Mesodermal cell (in vitro differentiated cells): ENCODE data around the gene ADPRHL1.
"Not testable (repeated sequence)": the region's sequence is repeated elsewhere in the genome, so short reads cannot be mapped to it uniquely, and the experiment has no call there.

Source experiments
- H3K27ac ChIP-seq: 2 replicates; pipeline ENCODE4 v1.7.0; 2013; ENCODE audit warnings: mild to moderate bottlenecking, low read depth, low read length, moderate library complexity; ENCODE audit not compliant: severe bottlenecking
- H3K36me3 ChIP-seq: 2 replicates; pipeline ENCODE4 v1.7.1; 2013; ENCODE audit warnings: mild to moderate bottlenecking, low read length, moderate library complexity; ENCODE audit not compliant: control insufficient read depth, insufficient read depth
- H3K4me1 ChIP-seq: one replicate; pipeline ENCODE4 v1.7.1; 2013; ENCODE audit warnings: mild to moderate bottlenecking, low read length; ENCODE audit not compliant: insufficient read depth, control insufficient read depth, poor library complexity, severe bottlenecking
- H3K4me3 ChIP-seq: 2 replicates; pipeline ENCODE4 v1.7.0; 2013; ENCODE audit warnings: low read length, control low read depth, mild to moderate bottlenecking; ENCODE audit not compliant: insufficient read depth, poor library complexity, severe bottlenecking; ENCODE audit errors: extremely low read depth
- H3K9me3 ChIP-seq: 2 replicates; pipeline ENCODE4 v1.7.1; 2013; ENCODE audit warnings: mild to moderate bottlenecking, low read length, moderate library complexity; ENCODE audit not compliant: control insufficient read depth
- WGBS, 2 experiments: methylation state at CpG; one replicate each; pipeline ENCODE4 v1.1.5; 2013; ENCODE audit warnings: missing lambda C conversion rate in 2 of 2; ENCODE audit not compliant: insufficient coverage in 2 of 2; 5-methylcytosine and 5-hydroxymethylcytosine counted together

Gene ADPRHL1

GRCh38 chr13:113476811-113477210 lies 23.5 kb upstream of the ADPRHL1 start:
- 89 to 91% methylated on average over 5 to 6 of the region's 7 CpGs for WGBS, 2 experiments
- Histone ChIP-seq H3K27ac (no peak overlapping the region), H3K36me3 (peaks cover 65% of the 10 kb centered on the region), H3K4me3 (no peak overlapping the region), H3K9me3 (no peaks in the 10 kb centered on the region), H3K4me1 (no peaks in the 10 kb centered on the region)

GRCh38 chr13:113475911-113476310 lies 22.6 kb upstream of the ADPRHL1 start:
- Histone ChIP-seq H3K9me3 (no peaks in the 10 kb centered on the region), H3K27ac (no peak overlapping the region), H3K4me1 (no peaks in the 10 kb centered on the region), H3K4me3 (no peak overlapping the region), H3K36me3 (peaks cover 73% of the 10 kb centered on the region)
- WGBS, 2 experiments: 96 to 99% methylated on average over 8 to 9 of the region's 12 CpGs

- Histone ChIP-seq H3K9me3 (no peaks in the 10 kb centered on the region), H3K4me1 (no peaks in the 10 kb centered on the region), H3K36me3 (peaks cover 77% of the 10 kb centered on the region), H3K27ac (no peak overlapping the region), H3K4me3 (no peak overlapping the region)
- 94 to 96% methylated on average over 9 of the region's 11 CpGs for WGBS, 2 experiments
Measured at GRCh38 chr13:113475280-113475679, 22.0 kb upstream of the ADPRHL1 start.

- peaks cover 73% of the 10 kb centered on the region for H3K36me3 ChIP-seq
- no peak overlapping the region for H3K27ac ChIP-seq
- no peaks in the 10 kb centered on the region for H3K4me1 ChIP-seq
- 88 to 100% methylated on average over 1 to 5 of the region's 10 CpGs for WGBS, 2 experiments
- no peak overlapping the region for H3K4me3 ChIP-seq
- H3K9me3 ChIP-seq: no peaks in the 10 kb centered on the region
Measured at GRCh38 chr13:113474179-113474578, 20.9 kb upstream of the ADPRHL1 start.

GRCh38 chr13:113472355-113473025 lies 19.2 kb upstream of the ADPRHL1 start:
- Histone ChIP-seq H3K4me1 (no peaks in the 10 kb centered on the region), H3K27ac (no peak overlapping the region), H3K9me3 (no peaks in the 10 kb centered on the region), H3K4me3 (no peak overlapping the region), H3K36me3 (peaks cover 75% of the 10 kb centered on the region)
- 93 to 94% methylated on average over 19 to 21 of the region's 28 CpGs for WGBS, 2 experiments

- H3K4me3 ChIP-seq: no peak overlapping the region
- WGBS, 2 experiments: 74 to 88% methylated on average over 3 to 5 of the region's 11 CpGs
- no peaks in the 10 kb centered on the region for H3K9me3 ChIP-seq
- no peak overlapping the region for H3K27ac ChIP-seq
- H3K4me1 ChIP-seq: no peaks in the 10 kb centered on the region
- peaks cover 76% of the 10 kb centered on the region for H3K36me3 ChIP-seq
Measured at GRCh38 chr13:113471844-113472243, 18.6 kb upstream of the ADPRHL1 start.

- not testable (repeated sequence) for H3K9me3 ChIP-seq, H3K4me3 ChIP-seq, H3K4me1 ChIP-seq, H3K27ac ChIP-seq
- H3K36me3 ChIP-seq: peaks cover 75% of the 10 kb centered on the region
- WGBS, 2 experiments: 89% methylated on average over 3 of the region's 4 CpGs; no CpG with 5 or more reads in 1 of the 2 experiments
Measured at GRCh38 chr13:113470635-113471163, 17.4 kb upstream of the ADPRHL1 start.

GRCh38 chr13:113470073-113470472 lies 16.8 kb upstream of the ADPRHL1 start:
- H3K4me1 ChIP-seq: no peaks in the 10 kb centered on the region
- WGBS, 2 experiments: 95 to 97% methylated on average over 7 to 9 of the region's 10 CpGs
- H3K4me3 ChIP-seq: no peak overlapping the region
- H3K36me3 ChIP-seq: peaks cover 71% of the 10 kb centered on the region
- no peaks in the 10 kb centered on the region for H3K9me3 ChIP-seq
- H3K27ac ChIP-seq: no peak overlapping the region

GRCh38 chr13:113469582-113469981 lies 16.3 kb upstream of the ADPRHL1 start:
- no peak overlapping the region for H3K27ac ChIP-seq
- 85 to 94% methylated on average over 3 to 6 of the region's 7 CpGs for WGBS, 2 experiments
- no peaks in the 10 kb centered on the region for H3K9me3 ChIP-seq
- no peaks in the 10 kb centered on the region for H3K4me1 ChIP-seq
- peaks cover 70% of the 10 kb centered on the region for H3K36me3 ChIP-seq
- H3K4me3 ChIP-seq: no peak overlapping the region

- H3K4me1 ChIP-seq: no peaks in the 10 kb centered on the region
- no peak overlapping the region for H3K27ac ChIP-seq
- H3K36me3 ChIP-seq: peaks cover 64% of the 10 kb centered on the region
- WGBS, 2 experiments: 80 to 85% methylated on average over 18 of the region's 22 CpGs
- no peaks in the 10 kb centered on the region for H3K9me3 ChIP-seq
- H3K4me3 ChIP-seq: no peak overlapping the region
Measured at GRCh38 chr13:113468472-113469201, 15.3 kb upstream of the ADPRHL1 start.

GRCh38 chr13:113468029-113468428 lies 14.7 kb upstream of the ADPRHL1 start:
- Histone ChIP-seq H3K4me3 (no peak overlapping the region), H3K36me3 (peaks cover 59% of the 10 kb centered on the region), H3K4me1 (no peaks in the 10 kb centered on the region), H3K27ac (no peak overlapping the region), H3K9me3 (no peaks in the 10 kb centered on the region)
- WGBS, 2 experiments: 87 to 100% methylated on average over 4 to 5 of the region's 7 CpGs
